Measurements from ENCODE around the gene NIFK. TPM values are rescaled to one million over a fixed set of nuclear protein-coding genes. Genes with fewer than 3 reads are reported as not detected.
"Not testable (repeated sequence)": the region's sequence is repeated elsewhere in the genome, so short reads cannot be mapped to it uniquely, and the experiment has no call there.

The NIFK gene
- total and polyA plus RNA-seq, 2 experiments from 2014 or later, result 56.2 to 107 TPM

DNA sequence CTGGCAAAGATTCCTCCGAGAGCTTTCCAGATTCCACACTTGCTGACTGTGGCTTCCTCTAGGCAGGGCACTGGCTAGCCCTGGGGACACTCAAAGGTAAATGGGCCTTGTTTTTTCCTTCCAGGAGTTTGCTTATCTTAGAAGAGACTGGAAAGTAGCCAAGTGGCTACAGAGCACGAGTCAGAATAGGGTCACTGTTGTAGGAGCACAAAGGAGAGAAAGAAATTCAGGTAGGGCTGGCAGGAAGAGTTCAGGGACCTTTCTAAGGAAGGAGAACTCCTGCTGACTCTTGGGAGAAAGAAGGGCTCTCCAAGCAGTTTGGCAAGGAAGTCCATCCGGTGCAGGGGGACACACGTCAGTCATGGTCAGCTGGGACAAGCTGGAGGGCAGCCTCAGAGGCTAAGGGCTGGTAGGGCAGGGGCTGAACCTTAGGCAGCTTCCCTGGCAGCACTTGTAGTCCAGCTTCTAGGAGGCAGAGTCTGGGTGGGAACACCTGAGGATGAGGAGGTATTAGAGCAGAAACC, 39.5 kb downstream of the NIFK start:
- DNase-seq, result peak; percentile 44
- Histone ChIP-seq H3K9me2 (ENCODE audit: insufficient read depth) (no peaks in the 10 kb centered on the region), H3K4me2 (ENCODE audit: unreplicated experiment) (no peak overlapping the region), H3K9me3 (ENCODE audit: low read depth) (no peaks in the 10 kb centered on the region), H3K79me2 (ENCODE audit: insufficient read depth) (no peaks in the 10 kb centered on the region), H3K27ac (no peak overlapping the region), H3K4me3 (no peak overlapping the region), H3K9ac (no peak overlapping the region), H3K36me3 (ENCODE audit: low read depth) (no peaks in the 10 kb centered on the region), H3K4me1 (ENCODE audit: insufficient read depth) (peaks cover 7% of the 10 kb centered on the region), H3K27me3 (replicated peaks; ENCODE audit: insufficient read depth) (no peaks in the 10 kb centered on the region), H3F3A (ENCODE audit: insufficient read depth) (0 out of 2 replicates have a peak, but pooled peaks cover 6% of the 10 kb centered on the region), H4K20me1 (ENCODE audit: insufficient read depth) (no peaks in the 10 kb centered on the region), H2AFZ (no peak overlapping the region)
- WGBS, 2 experiments (ENCODE audit: low coverage in 1 of 2, low lambda C conversion rate in 2 of 2, missing lambda C conversion rate in 2 of 2), result 47 to 51% methylated on average over 4 of the region's 4 CpGs
- in situ Hi-C loops (cut with MboI), result no loop called here
- no peak for TF ChIP-seq EZH2phosphoT487 (IDR thresholded peaks at IDR 0.05; ENCODE audit: insufficient read depth, low read depth)
- no peak for TF ChIP-seq EZH2 (IDR thresholded peaks at IDR 0.05; ENCODE audit: insufficient read depth, poor library complexity, severe bottlenecking)

DNA sequence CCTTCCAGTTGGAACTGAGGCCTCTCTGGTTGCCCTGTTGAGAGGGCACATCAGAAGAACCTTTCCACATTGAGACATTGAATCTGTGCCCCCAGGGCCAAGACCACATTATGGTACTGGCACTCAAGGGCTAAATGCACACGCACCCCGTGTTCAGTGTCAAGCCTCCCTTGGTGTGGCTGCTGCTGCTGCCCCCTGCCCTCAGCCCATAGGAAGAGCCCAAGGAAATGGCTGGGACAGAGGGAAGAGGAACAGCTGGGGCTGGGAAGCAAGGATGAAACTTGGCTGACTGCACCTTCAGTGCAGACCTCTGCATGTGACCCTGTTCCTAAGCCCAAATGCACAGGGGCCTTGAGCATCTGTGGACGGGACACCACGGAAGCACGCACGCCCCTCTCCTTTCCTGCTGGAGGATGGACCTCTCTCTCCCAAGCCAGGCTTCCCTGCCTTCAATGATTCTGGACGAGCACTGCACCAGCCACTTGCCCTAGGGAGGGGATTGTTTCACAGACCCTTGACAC, 40.2 kb downstream of the NIFK start:
- H3F3A ChIP-seq (ENCODE audit: insufficient read depth), result 0 out of 2 replicates have a peak, but pooled peaks cover 6% of the 10 kb centered on the region
- WGBS, 2 experiments (ENCODE audit: low coverage in 1 of 2, low lambda C conversion rate in 2 of 2, missing lambda C conversion rate in 2 of 2), result 85 to 94% methylated on average over 7 of the region's 7 CpGs
- H3K4me3 ChIP-seq, result no peak overlapping the region
- TF ChIP-seq EZH2phosphoT487 (IDR thresholded peaks at IDR 0.05; ENCODE audit: insufficient read depth, low read depth), result no peak
- no peak for TF ChIP-seq EZH2 (IDR thresholded peaks at IDR 0.05; ENCODE audit: insufficient read depth, poor library complexity, severe bottlenecking)
- no peaks in the 10 kb centered on the region for H3K27me3 ChIP-seq (replicated peaks; ENCODE audit: insufficient read depth)
- in situ Hi-C loops (cut with MboI), result no loop called here
- no peaks in the 10 kb centered on the region for H3K9me2 ChIP-seq (ENCODE audit: insufficient read depth)
- H3K4me1 ChIP-seq (ENCODE audit: insufficient read depth), result peaks cover 7% of the 10 kb centered on the region
- no peaks in the 10 kb centered on the region for H4K20me1 ChIP-seq (ENCODE audit: insufficient read depth)
- H3K36me3 ChIP-seq (ENCODE audit: low read depth), result no peaks in the 10 kb centered on the region
- H3K27ac ChIP-seq, result no peak overlapping the region
- no peak overlapping the region for H2AFZ ChIP-seq
- DNase-seq, result no peak
- no peak overlapping the region for H3K4me2 ChIP-seq (ENCODE audit: unreplicated experiment)
- no peak overlapping the region for H3K9ac ChIP-seq
- no peaks in the 10 kb centered on the region for H3K9me3 ChIP-seq (ENCODE audit: low read depth)
- H3K79me2 ChIP-seq (ENCODE audit: insufficient read depth), result no peaks in the 10 kb centered on the region

DNA sequence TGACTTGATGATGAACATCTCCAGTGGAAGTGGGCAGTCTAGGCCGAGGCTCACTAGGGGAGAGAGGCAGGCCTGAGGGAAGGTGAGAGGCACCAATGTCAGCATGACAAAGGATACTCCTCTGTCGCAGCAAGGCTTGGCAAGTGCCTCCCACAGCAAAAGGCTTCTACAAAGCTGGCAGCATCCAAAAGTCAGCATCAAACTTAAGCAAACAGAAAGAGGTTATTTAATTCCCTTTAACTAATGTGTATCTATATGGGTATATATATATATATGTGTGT, 41.6 kb downstream of the NIFK start:
- no peak for TF ChIP-seq EZH2phosphoT487 (IDR thresholded peaks at IDR 0.05; ENCODE audit: insufficient read depth, low read depth)
- TF ChIP-seq EZH2 (IDR thresholded peaks at IDR 0.05; ENCODE audit: insufficient read depth, poor library complexity, severe bottlenecking), result no peak
- Histone ChIP-seq H3K27ac (no peak overlapping the region), H3K9me3 (ENCODE audit: low read depth) (no peaks in the 10 kb centered on the region), H3K4me2 (ENCODE audit: unreplicated experiment) (no peak overlapping the region), H3K4me1 (ENCODE audit: insufficient read depth) (peaks cover 7% of the 10 kb centered on the region), H3K36me3 (ENCODE audit: low read depth) (no peaks in the 10 kb centered on the region), H3K4me3 (no peak overlapping the region), H3K9ac (no peak overlapping the region), H2AFZ (no peak overlapping the region), H3K27me3 (replicated peaks; ENCODE audit: insufficient read depth) (no peaks in the 10 kb centered on the region), H3K79me2 (ENCODE audit: insufficient read depth) (no peaks in the 10 kb centered on the region), H3F3A (ENCODE audit: insufficient read depth) (0 out of 2 replicates have a peak, but pooled peaks cover 6% of the 10 kb centered on the region), H3K9me2 (ENCODE audit: insufficient read depth) (no peaks in the 10 kb centered on the region), H4K20me1 (ENCODE audit: insufficient read depth) (no peaks in the 10 kb centered on the region)
- WGBS, 2 experiments (ENCODE audit: low coverage in 1 of 2, low lambda C conversion rate in 2 of 2, missing lambda C conversion rate in 2 of 2), result 62 to 68% methylated on average over 2 of the region's 2 CpGs
- in situ Hi-C loops (cut with MboI), result no loop called here
- DNase-seq, result no peak

DNA sequence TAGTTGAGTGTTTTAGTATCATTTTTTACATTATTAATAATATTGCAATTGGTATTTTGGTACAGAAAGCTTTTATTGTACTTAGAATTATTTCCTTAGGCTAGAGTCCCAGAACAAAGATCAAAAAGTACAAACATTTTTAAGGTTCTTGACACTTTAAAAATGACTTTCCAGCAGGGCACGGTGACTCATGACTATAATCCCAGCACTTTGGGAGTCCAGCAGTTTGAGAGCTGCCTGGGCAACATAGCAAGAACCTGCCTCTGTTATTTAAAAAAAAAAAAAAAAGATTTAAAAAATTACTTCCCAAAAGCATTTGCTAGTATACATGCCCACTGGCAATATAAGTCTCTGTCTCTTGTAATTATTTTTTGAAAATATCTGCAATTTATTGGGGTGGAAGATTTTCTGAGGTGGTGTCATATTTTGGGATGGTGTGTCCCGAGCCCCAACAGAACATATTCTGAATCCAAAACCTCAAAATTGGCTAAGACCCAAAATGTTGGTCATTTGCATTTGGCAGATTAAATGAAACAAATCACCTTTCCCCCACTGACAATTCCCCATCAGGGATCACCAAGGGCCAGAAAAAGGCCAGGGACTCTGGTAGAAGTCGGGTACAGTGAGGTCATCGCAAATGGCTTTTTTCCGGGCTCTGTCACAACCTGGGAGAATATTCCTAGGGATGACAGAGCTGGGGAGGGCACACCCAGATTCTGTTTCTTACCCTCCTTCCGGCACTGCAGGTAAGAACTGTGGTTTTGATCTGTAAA, 42.1 kb downstream of the NIFK start:
- no peaks in the 10 kb centered on the region for H3K9me2 ChIP-seq (ENCODE audit: insufficient read depth)
- H3K27ac ChIP-seq, result no peak overlapping the region

DNA sequence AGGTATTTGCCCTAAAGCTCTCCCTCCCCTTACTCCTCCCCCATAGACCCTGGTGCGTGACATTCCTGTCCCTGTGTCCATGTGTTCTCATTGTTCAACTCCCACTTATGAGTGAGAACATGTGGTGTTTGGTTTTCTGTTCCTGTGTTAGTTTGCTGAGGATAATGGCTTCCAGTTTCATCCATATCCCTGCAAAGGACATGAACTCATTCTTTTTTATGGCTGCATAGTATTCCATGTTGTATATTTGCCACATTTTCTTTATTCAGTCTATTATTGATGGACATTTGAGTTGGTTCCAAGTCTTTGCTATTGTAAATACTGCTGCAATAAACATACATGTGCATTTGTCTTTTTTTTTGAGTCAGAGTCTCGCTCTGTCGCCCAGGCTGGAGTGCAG, 46.1 kb downstream of the NIFK start:
- H3K4me3 ChIP-seq; H3K27me3 ChIP-seq (replicated peaks; ENCODE audit: insufficient read depth); H2AFZ ChIP-seq; H3K9me3 ChIP-seq (ENCODE audit: low read depth); H3K9ac ChIP-seq; H3K4me2 ChIP-seq (ENCODE audit: unreplicated experiment); H3K36me3 ChIP-seq (ENCODE audit: low read depth); in situ Hi-C loops (cut with MboI); H3K4me1 ChIP-seq (ENCODE audit: insufficient read depth); DNase-seq; H4K20me1 ChIP-seq (ENCODE audit: insufficient read depth); H3K27ac ChIP-seq; H3K79me2 ChIP-seq (ENCODE audit: insufficient read depth); H3K9me2 ChIP-seq (ENCODE audit: insufficient read depth); H3F3A ChIP-seq (ENCODE audit: insufficient read depth): not testable (repeated sequence)
- 88 to 98% methylated on average over 3 of the region's 3 CpGs for WGBS, 2 experiments (ENCODE audit: low coverage in 1 of 2, low lambda C conversion rate in 2 of 2, missing lambda C conversion rate in 2 of 2)

More for the DNA sequence above, 42.1 kb downstream of the NIFK start:
- Histone ChIP-seq H3K4me1 (ENCODE audit: insufficient read depth) (peaks cover 4% of the 10 kb centered on the region), H3K79me2 (ENCODE audit: insufficient read depth) (no peaks in the 10 kb centered on the region), H3K9me3 (ENCODE audit: low read depth) (no peaks in the 10 kb centered on the region), H3K4me2 (ENCODE audit: unreplicated experiment) (no peak overlapping the region), H3K4me3 (no peak overlapping the region), H3F3A (ENCODE audit: insufficient read depth) (0 out of 2 replicates have a peak, but pooled peaks cover 6% of the 10 kb centered on the region), H3K36me3 (ENCODE audit: low read depth) (no peaks in the 10 kb centered on the region), H4K20me1 (ENCODE audit: insufficient read depth) (no peaks in the 10 kb centered on the region), H3K9ac (no peak overlapping the region), H2AFZ (no peak overlapping the region), H3K27me3 (replicated peaks; ENCODE audit: insufficient read depth) (no peaks in the 10 kb centered on the region)
- in situ Hi-C loops (cut with MboI), result no loop called here
- 59 to 64% methylated on average over 6 of the region's 6 CpGs for WGBS, 2 experiments (ENCODE audit: low coverage in 1 of 2, low lambda C conversion rate in 2 of 2, missing lambda C conversion rate in 2 of 2)
- DNase-seq, result peak; percentile 62
- TF ChIP-seq EZH2 (IDR thresholded peaks at IDR 0.05; ENCODE audit: insufficient read depth, poor library complexity, severe bottlenecking) (no peak), EZH2phosphoT487 (IDR thresholded peaks at IDR 0.05; ENCODE audit: insufficient read depth, low read depth) (no peak)

Measured in GM23248 (cell line).